WTC11 (cell line): ENCODE results near the gene TFB1M. TPM values are rescaled to one million over a fixed set of nuclear protein-coding genes. Genes with fewer than 3 reads are reported as not detected.

ENCODE experiments used
- ATAC-seq: fragments of 200-7000 bp; cut with Tn5 transposase; 2 replicates; pipeline ENCODE4 v1.10.0; 2021; ENCODE audit warnings: mild to moderate bottlenecking, moderate library complexity
- CTCF ChIA-PET: fragments of 300-600 bp; sonication (Branson Sonifier 250); formaldehyde crosslinking; loops from one replicate; lab custom pipeline; 2021; ENCODE audit warnings: antibody characterized with exemption; lab: Charles Lee
- POLR2A ChIA-PET: fragments of 350-600 bp; sonication (Branson Sonifier 250); formaldehyde crosslinking; loops from one replicate; lab custom pipeline; 2021; ENCODE audit warnings: antibody characterized with exemption; lab: Charles Lee
- DNase-seq: peaks from one replicate; pipeline ENCODE4 v3.0.0; 2021; ENCODE audit warnings: low spot score
- H3K27ac Mint-ChIP-seq: 2 replicates; pipeline ENCODE4 v1.8.0; 2021; ENCODE audit warnings: mixed read lengths
- H3K27me3 Mint-ChIP-seq: 2 replicates; pipeline ENCODE4 v1.8.0; 2021; ENCODE audit warnings: low read depth, mild to moderate bottlenecking, moderate library complexity, mixed read lengths
- H3K36me3 Mint-ChIP-seq: 2 replicates; pipeline ENCODE4 v1.8.0; 2021; ENCODE audit warnings: mixed read lengths
- H3K4me1 Mint-ChIP-seq: 2 replicates; pipeline ENCODE4 v1.8.0; 2022; ENCODE audit warnings: mixed read lengths
- H3K4me3 Mint-ChIP-seq: 2 replicates; pipeline ENCODE4 v1.8.0; 2021; ENCODE audit warnings: mild to moderate bottlenecking, moderate library complexity, mixed read lengths
- H3K9me3 Mint-ChIP-seq: 2 replicates; pipeline ENCODE4 v1.8.0; 2021; ENCODE audit warnings: mixed read lengths
- ELF4 ChIP-seq: sonication (generic); formaldehyde crosslinking; IDR thresholded peaks from 2 replicates; pipeline ENCODE4 v1.8.1; 2022; ENCODE audit warnings: low read depth, mild to moderate bottlenecking, moderate library complexity, missing genetic modification reagents
- ETV6 ChIP-seq: sonication (generic); formaldehyde crosslinking; IDR thresholded peaks from 2 replicates; pipeline ENCODE4 v1.8.1; 2022; ENCODE audit warnings: mild to moderate bottlenecking, missing genetic modification reagents
- FOXK1 ChIP-seq: sonication (generic); formaldehyde crosslinking; IDR thresholded peaks from 2 replicates; pipeline ENCODE4 v1.8.0; 2022; ENCODE audit warnings: mild to moderate bottlenecking, moderate library complexity, missing genetic modification reagents
- GABPB1 ChIP-seq: sonication (generic); formaldehyde crosslinking; IDR thresholded peaks from 2 replicates; pipeline ENCODE4 v1.8.1; 2023; ENCODE audit warnings: mild to moderate bottlenecking, missing genetic modification reagents
- GTF2I ChIP-seq: fragments of 250-450 bp; sonication (Bioruptor Pico); conservative IDR thresholded peaks from 2 replicates; pipeline ENCODE4 v1.4.0; 2021; ENCODE audit warnings: mild to moderate bottlenecking
- HMGA2 ChIP-seq: fragments of 250-450 bp; sonication (Bioruptor Pico); IDR thresholded peaks from 2 replicates; pipeline ENCODE4 v1.4.0; 2021; ENCODE audit warnings: mild to moderate bottlenecking, moderate library complexity
- KAT7 ChIP-seq: sonication (generic); formaldehyde crosslinking; IDR thresholded peaks from 2 replicates; pipeline ENCODE4 v1.8.1; 2023; ENCODE audit warnings: missing genetic modification reagents, mild to moderate bottlenecking, borderline replicate concordance
- MXD4 ChIP-seq: fragments of 250-450 bp; sonication (Bioruptor Pico); IDR thresholded peaks from 2 replicates; pipeline ENCODE4 v1.8.0; 2021; ENCODE audit warnings: mild to moderate bottlenecking, moderate library complexity, borderline replicate concordance
- SMAD4 ChIP-seq: sonication (generic); formaldehyde crosslinking; IDR thresholded peaks from 2 replicates; pipeline ENCODE4 v1.8.0; 2022; ENCODE audit warnings: mild to moderate bottlenecking, missing genetic modification reagents
- ZNF396 ChIP-seq: fragments of 250-450 bp; sonication (Bioruptor Pico); IDR thresholded peaks from 2 replicates; pipeline ENCODE4 v1.8.0; 2021; ENCODE audit warnings: mild to moderate bottlenecking, moderate library complexity, borderline replicate concordance
- ZNF671 ChIP-seq: fragments of 250-450 bp; sonication (Bioruptor Pico); IDR thresholded peaks from 2 replicates; pipeline ENCODE4 v1.8.0; 2021; ENCODE audit warnings: mild to moderate bottlenecking
- total RNA-seq: library from RNA; stranded (reverse); gene quantifications from 3 replicates; pipeline ENCODE4 v1.2.3, GENCODE V29; 2021
- TF ChIP-seq, protein P1 (sequence below): fragments of 250-450 bp; sonication (Bioruptor Pico); IDR thresholded peaks from 2 replicates; pipeline ENCODE4 v2.1.2; 2022; ENCODE audit warnings: mild to moderate bottlenecking, moderate library complexity
- TF ChIP-seq, protein P2 (sequence below): sonication (generic); formaldehyde crosslinking; IDR thresholded peaks from 2 replicates; pipeline ENCODE4 v1.8.0; 2022; ENCODE audit warnings: mild to moderate bottlenecking, missing genetic modification reagents
- TF ChIP-seq, protein P3 (sequence below): fragments of 200-600 bp; IDR thresholded peaks from 2 replicates; pipeline ENCODE4 v1.8.0; 2022; ENCODE audit warnings: antibody characterized with exemption
- TF ChIP-seq, protein P4 (sequence below): sonication (generic); formaldehyde crosslinking; IDR thresholded peaks from 2 replicates; pipeline ENCODE4 v1.8.0; 2022; ENCODE audit warnings: mild to moderate bottlenecking, missing genetic modification reagents
- TF ChIP-seq, protein P5 (sequence below): fragments of 250-450 bp; sonication (Bioruptor Pico); conservative IDR thresholded peaks from 2 replicates; pipeline ENCODE4 v1.9.0; 2021; ENCODE audit warnings: mild to moderate bottlenecking
- TF ChIP-seq, protein P6 (sequence below): sonication (generic); formaldehyde crosslinking; IDR thresholded peaks from 2 replicates; pipeline ENCODE4 v1.8.1; 2022; ENCODE audit warnings: low read depth, missing genetic modification reagents, borderline replicate concordance
- TF ChIP-seq, protein P7 (sequence below): sonication (generic); formaldehyde crosslinking; conservative IDR thresholded peaks from 2 replicates; pipeline ENCODE4 v1.8.1; 2023; ENCODE audit warnings: mild to moderate bottlenecking, low read depth, missing genetic modification reagents, moderate library complexity
- TF ChIP-seq, protein P8 (sequence below): sonication (generic); formaldehyde crosslinking; IDR thresholded peaks from 2 replicates; pipeline ENCODE4 v1.8.1; 2023; ENCODE audit warnings: mild to moderate bottlenecking, missing genetic modification reagents, moderate library complexity
- TF ChIP-seq, protein P9 (sequence below): sonication (generic); formaldehyde crosslinking; IDR thresholded peaks from 2 replicates; pipeline ENCODE4 v1.8.1; 2023; ENCODE audit warnings: mild to moderate bottlenecking, missing genetic modification reagents

The TFB1M gene
- total RNA-seq, 1 experiment from 2014 or later: 41.8 TPM

DNA sequence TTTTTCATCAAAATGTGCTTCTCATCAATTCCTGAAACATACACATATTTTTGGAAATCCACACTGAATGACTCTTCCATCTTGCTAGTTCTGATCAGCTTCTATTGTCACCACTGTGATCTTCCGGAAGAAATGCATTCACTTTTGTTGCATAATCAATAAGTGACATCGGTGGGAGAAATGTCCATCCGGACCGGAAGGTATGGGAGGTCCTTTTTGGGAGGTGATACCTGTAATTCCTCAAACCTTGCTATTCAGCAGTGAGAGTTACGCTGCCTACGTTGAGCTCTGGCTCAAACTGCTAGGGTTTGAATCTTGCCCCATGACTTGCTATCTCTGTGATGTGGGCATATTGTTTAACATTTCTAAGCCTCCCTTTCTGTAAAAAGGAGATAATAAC lies 16.6 kb upstream of the TFB1M start (continued):
- TF ChIP-seq SMAD4 (CRISPR knock-in tag) (no peak), ELF4 (CRISPR knock-in tag) (no peak), KAT7 (no peak), GABPB1 (no peak), ZNF396 (no peak), HMGA2 (no peak)
- TF ChIP-seq, protein P1, sequence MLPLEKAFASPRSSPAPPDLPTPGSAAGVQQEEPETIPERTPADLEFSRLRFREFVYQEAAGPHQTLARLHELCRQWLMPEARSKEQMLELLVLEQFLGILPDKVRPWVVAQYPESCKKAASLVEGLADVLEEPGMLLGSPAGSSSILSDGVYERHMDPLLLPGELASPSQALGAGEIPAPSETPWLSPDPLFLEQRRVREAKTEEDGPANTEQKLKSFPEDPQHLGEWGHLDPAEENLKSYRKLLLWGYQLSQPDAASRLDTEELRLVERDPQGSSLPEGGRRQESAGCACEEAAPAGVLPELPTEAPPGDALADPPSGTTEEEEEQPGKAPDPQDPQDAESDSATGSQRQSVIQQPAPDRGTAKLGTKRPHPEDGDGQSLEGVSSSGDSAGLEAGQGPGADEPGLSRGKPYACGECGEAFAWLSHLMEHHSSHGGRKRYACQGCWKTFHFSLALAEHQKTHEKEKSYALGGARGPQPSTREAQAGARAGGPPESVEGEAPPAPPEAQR (CRISPR knock-in tag): no peak
- TF ChIP-seq, protein P2, sequence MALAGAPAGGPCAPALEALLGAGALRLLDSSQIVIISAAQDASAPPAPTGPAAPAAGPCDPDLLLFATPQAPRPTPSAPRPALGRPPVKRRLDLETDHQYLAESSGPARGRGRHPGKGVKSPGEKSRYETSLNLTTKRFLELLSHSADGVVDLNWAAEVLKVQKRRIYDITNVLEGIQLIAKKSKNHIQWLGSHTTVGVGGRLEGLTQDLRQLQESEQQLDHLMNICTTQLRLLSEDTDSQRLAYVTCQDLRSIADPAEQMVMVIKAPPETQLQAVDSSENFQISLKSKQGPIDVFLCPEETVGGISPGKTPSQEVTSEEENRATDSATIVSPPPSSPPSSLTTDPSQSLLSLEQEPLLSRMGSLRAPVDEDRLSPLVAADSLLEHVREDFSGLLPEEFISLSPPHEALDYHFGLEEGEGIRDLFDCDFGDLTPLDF: no peak
- TF ChIP-seq, protein P3, sequence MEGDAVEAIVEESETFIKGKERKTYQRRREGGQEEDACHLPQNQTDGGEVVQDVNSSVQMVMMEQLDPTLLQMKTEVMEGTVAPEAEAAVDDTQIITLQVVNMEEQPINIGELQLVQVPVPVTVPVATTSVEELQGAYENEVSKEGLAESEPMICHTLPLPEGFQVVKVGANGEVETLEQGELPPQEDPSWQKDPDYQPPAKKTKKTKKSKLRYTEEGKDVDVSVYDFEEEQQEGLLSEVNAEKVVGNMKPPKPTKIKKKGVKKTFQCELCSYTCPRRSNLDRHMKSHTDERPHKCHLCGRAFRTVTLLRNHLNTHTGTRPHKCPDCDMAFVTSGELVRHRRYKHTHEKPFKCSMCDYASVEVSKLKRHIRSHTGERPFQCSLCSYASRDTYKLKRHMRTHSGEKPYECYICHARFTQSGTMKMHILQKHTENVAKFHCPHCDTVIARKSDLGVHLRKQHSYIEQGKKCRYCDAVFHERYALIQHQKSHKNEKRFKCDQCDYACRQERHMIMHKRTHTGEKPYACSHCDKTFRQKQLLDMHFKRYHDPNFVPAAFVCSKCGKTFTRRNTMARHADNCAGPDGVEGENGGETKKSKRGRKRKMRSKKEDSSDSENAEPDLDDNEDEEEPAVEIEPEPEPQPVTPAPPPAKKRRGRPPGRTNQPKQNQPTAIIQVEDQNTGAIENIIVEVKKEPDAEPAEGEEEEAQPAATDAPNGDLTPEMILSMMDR: no peak
- TF ChIP-seq, protein P4, sequence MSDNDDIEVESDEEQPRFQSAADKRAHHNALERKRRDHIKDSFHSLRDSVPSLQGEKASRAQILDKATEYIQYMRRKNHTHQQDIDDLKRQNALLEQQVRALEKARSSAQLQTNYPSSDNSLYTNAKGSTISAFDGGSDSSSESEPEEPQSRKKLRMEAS (CRISPR knock-in tag): no peak

DNA sequence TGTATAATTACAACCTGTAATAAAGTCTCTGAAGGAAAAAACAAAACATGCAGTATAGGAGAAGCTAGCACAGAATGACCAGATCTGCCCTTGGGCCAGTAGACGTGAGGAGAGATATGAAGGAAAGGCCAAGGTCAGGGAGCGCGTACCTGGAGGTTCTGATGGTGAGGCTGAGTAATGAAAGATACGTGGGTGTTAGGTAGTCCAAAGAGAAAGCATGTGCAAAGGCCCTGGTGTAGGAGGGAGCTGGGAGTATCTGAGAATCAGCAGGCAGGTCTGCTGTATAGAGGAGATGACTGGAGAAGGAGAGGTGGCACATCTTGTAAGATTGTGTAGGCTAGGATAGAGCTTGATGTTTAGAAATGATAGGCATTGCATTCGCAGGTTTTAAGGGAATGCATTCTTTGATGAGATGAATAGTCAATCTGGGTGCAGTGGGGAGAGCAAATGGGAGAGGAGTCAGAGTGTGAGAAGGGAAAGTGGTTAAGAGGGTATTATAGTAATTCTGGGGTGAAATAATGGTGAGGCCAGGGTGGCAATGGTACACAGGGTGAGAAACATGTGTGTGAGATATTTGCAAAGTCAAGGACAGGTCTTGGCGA lies 15.9 kb upstream of the TFB1M start:
- Mint-ChIP-seq H3K9me3 (peaks cover 3% of the 10 kb centered on the region), H3K27me3 (no peaks in the 10 kb centered on the region), H3K36me3 (no peaks in the 10 kb centered on the region), H3K4me3 (no peak overlapping the region), H3K27ac (no peak overlapping the region), H3K4me1 (peaks cover 26% of the 10 kb centered on the region)
- DNase-seq (no peak), ATAC-seq (no peak)
- ChIA-PET POLR2A (no interaction called here), CTCF (interaction anchor here (1.0 kb wide), 1 partner anchor 164 kb away, joined by 3 read pairs; no protein-coding TSS in a partner anchor)
- TF ChIP-seq FOXK1 (CRISPR knock-in tag): no peak
- TF ChIP-seq, protein P5, sequence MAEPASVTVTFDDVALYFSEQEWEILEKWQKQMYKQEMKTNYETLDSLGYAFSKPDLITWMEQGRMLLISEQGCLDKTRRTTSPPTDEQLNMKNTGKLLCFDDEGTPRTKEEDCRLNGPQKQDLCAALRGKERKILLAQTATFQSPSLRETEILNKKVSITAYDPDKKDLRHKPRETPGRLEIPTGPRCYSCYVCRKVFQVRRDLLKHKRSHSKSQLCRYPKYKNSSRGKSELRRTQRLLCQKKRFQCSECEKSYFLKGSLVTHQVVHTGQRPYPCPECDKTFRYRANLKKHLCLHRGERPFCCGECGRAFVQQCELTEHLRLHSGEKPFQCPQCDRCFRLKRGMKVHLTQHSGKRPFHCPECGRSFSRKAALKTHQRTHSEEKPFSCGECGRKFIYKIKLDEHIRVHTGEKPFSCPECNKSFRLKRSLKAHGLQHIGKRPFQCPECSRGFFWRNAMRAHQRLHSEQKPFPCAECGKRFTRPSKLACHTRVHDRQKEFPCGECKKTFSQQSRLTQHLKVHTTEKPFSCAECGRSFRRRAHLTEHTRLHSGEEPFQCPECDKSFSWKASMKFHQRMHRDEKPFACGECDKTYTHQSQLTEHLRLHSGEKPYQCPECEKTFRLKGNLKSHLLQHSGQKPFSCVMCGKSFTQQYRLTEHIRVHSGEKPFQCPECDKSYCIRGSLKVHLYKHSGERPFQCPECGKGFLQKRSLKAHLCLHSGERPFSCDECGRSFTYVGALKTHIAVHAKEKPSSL (CRISPR knock-in tag): no peak
- TF ChIP-seq GTF2I (CRISPR knock-in tag): no peak
- TF ChIP-seq, protein P6, sequence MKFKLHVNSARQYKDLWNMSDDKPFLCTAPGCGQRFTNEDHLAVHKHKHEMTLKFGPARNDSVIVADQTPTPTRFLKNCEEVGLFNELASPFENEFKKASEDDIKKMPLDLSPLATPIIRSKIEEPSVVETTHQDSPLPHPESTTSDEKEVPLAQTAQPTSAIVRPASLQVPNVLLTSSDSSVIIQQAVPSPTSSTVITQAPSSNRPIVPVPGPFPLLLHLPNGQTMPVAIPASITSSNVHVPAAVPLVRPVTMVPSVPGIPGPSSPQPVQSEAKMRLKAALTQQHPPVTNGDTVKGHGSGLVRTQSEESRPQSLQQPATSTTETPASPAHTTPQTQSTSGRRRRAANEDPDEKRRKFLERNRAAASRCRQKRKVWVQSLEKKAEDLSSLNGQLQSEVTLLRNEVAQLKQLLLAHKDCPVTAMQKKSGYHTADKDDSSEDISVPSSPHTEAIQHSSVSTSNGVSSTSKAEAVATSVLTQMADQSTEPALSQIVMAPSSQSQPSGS (CRISPR knock-in tag): no peak
- no peak for TF ChIP-seq MXD4
- no peak for TF ChIP-seq HMGA2
- TF ChIP-seq ETV6 (CRISPR knock-in tag): no peak
- TF ChIP-seq ZNF671 (CRISPR knock-in tag): no peak
- TF ChIP-seq, protein P1 (CRISPR knock-in tag): no peak
- TF ChIP-seq, protein P7, sequence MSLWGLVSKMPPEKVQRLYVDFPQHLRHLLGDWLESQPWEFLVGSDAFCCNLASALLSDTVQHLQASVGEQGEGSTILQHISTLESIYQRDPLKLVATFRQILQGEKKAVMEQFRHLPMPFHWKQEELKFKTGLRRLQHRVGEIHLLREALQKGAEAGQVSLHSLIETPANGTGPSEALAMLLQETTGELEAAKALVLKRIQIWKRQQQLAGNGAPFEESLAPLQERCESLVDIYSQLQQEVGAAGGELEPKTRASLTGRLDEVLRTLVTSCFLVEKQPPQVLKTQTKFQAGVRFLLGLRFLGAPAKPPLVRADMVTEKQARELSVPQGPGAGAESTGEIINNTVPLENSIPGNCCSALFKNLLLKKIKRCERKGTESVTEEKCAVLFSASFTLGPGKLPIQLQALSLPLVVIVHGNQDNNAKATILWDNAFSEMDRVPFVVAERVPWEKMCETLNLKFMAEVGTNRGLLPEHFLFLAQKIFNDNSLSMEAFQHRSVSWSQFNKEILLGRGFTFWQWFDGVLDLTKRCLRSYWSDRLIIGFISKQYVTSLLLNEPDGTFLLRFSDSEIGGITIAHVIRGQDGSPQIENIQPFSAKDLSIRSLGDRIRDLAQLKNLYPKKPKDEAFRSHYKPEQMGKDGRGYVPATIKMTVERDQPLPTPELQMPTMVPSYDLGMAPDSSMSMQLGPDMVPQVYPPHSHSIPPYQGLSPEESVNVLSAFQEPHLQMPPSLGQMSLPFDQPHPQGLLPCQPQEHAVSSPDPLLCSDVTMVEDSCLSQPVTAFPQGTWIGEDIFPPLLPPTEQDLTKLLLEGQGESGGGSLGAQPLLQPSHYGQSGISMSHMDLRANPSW: no peak
- TF ChIP-seq, protein P8, sequence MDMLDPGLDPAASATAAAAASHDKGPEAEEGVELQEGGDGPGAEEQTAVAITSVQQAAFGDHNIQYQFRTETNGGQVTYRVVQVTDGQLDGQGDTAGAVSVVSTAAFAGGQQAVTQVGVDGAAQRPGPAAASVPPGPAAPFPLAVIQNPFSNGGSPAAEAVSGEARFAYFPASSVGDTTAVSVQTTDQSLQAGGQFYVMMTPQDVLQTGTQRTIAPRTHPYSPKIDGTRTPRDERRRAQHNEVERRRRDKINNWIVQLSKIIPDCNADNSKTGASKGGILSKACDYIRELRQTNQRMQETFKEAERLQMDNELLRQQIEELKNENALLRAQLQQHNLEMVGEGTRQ: no peak
- TF ChIP-seq, protein P9, sequence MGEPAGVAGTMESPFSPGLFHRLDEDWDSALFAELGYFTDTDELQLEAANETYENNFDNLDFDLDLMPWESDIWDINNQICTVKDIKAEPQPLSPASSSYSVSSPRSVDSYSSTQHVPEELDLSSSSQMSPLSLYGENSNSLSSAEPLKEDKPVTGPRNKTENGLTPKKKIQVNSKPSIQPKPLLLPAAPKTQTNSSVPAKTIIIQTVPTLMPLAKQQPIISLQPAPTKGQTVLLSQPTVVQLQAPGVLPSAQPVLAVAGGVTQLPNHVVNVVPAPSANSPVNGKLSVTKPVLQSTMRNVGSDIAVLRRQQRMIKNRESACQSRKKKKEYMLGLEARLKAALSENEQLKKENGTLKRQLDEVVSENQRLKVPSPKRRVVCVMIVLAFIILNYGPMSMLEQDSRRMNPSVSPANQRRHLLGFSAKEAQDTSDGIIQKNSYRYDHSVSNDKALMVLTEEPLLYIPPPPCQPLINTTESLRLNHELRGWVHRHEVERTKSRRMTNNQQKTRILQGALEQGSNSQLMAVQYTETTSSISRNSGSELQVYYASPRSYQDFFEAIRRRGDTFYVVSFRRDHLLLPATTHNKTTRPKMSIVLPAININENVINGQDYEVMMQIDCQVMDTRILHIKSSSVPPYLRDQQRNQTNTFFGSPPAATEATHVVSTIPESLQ (CRISPR knock-in tag): no peak
